ENCODE data around the gene ANP32E.

- TF ChIP-seq POLR2A (IDR thresholded peaks at IDR 0.05) (no peak), EP300 (IDR thresholded peaks at IDR 0.05) (no peak)
- TF ChIP-seq, protein P1, sequence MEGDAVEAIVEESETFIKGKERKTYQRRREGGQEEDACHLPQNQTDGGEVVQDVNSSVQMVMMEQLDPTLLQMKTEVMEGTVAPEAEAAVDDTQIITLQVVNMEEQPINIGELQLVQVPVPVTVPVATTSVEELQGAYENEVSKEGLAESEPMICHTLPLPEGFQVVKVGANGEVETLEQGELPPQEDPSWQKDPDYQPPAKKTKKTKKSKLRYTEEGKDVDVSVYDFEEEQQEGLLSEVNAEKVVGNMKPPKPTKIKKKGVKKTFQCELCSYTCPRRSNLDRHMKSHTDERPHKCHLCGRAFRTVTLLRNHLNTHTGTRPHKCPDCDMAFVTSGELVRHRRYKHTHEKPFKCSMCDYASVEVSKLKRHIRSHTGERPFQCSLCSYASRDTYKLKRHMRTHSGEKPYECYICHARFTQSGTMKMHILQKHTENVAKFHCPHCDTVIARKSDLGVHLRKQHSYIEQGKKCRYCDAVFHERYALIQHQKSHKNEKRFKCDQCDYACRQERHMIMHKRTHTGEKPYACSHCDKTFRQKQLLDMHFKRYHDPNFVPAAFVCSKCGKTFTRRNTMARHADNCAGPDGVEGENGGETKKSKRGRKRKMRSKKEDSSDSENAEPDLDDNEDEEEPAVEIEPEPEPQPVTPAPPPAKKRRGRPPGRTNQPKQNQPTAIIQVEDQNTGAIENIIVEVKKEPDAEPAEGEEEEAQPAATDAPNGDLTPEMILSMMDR (IDR thresholded peaks at IDR 0.05): no peak
These were observed 33.5 kb upstream of the ANP32E start for GRCh38 chr1:150269451-150269850.

All from ovary (tissue), 3 donors.